ENCODE measurements around the gene MAGEB2. TPM values are rescaled to one million over a fixed set of nuclear protein-coding genes. Genes with fewer than 3 reads are reported as not detected.

Gene MAGEB2
- total RNA-seq, 2 donors from 2014 or later = not detected

DNA sequence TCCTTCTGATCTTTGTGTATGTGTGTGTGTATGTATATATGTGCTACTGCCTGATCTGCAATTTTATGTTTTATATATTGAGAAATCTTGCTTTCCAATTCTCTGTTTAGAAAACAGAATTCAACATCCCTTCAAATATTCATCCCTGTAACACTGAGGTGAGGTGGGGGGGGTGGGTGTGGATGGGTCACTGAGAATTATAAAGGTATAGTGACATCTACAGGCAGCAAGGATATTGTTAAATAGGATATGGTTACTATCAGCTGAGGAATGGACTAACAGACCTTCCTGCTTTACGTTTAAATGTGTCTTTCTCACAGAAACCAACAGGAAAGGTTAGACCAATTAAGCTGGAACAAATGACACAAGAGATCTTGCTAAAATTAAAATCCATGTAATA is 19.0 kb upstream of the MAGEB2 start:
- Histone ChIP-seq H3K36me3 (no peaks in the 10 kb centered on the region), H3K4me3 (no peak overlapping the region), H3K4me1 (ENCODE audit: control insufficient read depth in 1 of 2, low read depth in 2 of 2) (no peaks in the 10 kb centered on the region), H3K9me3 (no peaks in the 10 kb centered on the region), H3K27me3 (replicated peaks; ENCODE audit: insufficient read depth) (no peaks in the 10 kb centered on the region), H3K27ac (no peak overlapping the region)
- DNase-seq (ENCODE audit: low spot score) = no peak
- TF ChIP-seq, protein P1, sequence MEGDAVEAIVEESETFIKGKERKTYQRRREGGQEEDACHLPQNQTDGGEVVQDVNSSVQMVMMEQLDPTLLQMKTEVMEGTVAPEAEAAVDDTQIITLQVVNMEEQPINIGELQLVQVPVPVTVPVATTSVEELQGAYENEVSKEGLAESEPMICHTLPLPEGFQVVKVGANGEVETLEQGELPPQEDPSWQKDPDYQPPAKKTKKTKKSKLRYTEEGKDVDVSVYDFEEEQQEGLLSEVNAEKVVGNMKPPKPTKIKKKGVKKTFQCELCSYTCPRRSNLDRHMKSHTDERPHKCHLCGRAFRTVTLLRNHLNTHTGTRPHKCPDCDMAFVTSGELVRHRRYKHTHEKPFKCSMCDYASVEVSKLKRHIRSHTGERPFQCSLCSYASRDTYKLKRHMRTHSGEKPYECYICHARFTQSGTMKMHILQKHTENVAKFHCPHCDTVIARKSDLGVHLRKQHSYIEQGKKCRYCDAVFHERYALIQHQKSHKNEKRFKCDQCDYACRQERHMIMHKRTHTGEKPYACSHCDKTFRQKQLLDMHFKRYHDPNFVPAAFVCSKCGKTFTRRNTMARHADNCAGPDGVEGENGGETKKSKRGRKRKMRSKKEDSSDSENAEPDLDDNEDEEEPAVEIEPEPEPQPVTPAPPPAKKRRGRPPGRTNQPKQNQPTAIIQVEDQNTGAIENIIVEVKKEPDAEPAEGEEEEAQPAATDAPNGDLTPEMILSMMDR (IDR thresholded peaks at IDR 0.05) = no peak
- no peak for ATAC-seq (ENCODE audit: insufficient number of reproducible peaks, low FRiP score, low read depth)

DNA sequence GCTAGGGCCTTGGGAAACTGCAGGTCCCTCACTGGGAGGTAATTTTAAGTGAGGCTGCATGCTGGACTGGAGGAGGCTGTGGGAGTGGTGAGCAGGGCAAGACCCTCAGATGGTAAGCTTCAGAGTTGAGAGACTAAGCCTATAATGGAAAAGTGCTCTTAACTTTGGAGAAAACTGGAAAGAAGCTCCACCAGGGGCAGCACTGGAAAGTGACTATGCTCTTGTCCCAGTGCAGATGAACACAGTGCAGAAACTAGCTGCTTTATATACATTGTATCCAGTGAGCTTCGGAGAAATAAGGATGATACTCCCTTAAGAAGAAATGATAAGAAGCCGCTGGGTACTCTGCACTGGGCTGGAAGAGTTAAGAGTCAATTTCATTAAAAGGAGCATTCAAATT is 3.2 kb upstream of the MAGEB2 start:
- Histone ChIP-seq H3K9me3 (no peaks in the 10 kb centered on the region), H3K4me1 (ENCODE audit: control insufficient read depth in 1 of 2, low read depth in 2 of 2) (no peaks in the 10 kb centered on the region), H3K27ac (no peak overlapping the region), H3K36me3 (no peaks in the 10 kb centered on the region), H3K4me3 (no peak overlapping the region), H3K27me3 (replicated peaks; ENCODE audit: insufficient read depth) (no peaks in the 10 kb centered on the region)
- DNase-seq (ENCODE audit: low spot score) (no peak), ATAC-seq (ENCODE audit: insufficient number of reproducible peaks, low FRiP score, low read depth) (no peak)
- TF ChIP-seq, protein P1 (IDR thresholded peaks at IDR 0.05) = no peak

DNA sequence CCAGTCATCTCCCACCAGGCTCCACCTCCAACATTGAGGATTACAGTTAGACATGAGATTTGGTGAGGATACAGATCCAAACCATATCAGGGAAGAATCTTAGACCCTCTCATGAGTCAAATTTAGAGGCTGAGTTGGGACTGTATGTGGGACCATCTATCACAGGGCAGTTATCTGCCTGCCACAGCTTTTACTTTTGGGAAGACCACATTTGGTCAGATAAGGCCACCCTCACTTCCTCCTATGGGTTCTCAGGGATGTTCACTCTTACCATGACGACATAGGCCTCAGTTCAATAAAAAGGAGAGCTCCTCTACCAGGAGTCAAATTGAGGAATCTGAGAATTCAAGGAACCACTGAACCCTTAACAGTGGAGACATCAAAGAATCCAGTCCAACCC is 2.1 kb downstream of the MAGEB2 start:
- DNase-seq (ENCODE audit: low spot score) = no peak
- H3K27ac ChIP-seq = no peak overlapping the region
- H3K9me3 ChIP-seq = no peaks in the 10 kb centered on the region
- H3K4me1 ChIP-seq (ENCODE audit: control insufficient read depth in 1 of 2, low read depth in 2 of 2) = no peaks in the 10 kb centered on the region
- no peak overlapping the region for H3K4me3 ChIP-seq
- TF ChIP-seq, protein P1 (IDR thresholded peaks at IDR 0.05) = no peak
- ATAC-seq (ENCODE audit: insufficient number of reproducible peaks, low FRiP score, low read depth) = no peak
- H3K36me3 ChIP-seq = no peaks in the 10 kb centered on the region
- no peaks in the 10 kb centered on the region for H3K27me3 ChIP-seq (replicated peaks; ENCODE audit: insufficient read depth)

DNA sequence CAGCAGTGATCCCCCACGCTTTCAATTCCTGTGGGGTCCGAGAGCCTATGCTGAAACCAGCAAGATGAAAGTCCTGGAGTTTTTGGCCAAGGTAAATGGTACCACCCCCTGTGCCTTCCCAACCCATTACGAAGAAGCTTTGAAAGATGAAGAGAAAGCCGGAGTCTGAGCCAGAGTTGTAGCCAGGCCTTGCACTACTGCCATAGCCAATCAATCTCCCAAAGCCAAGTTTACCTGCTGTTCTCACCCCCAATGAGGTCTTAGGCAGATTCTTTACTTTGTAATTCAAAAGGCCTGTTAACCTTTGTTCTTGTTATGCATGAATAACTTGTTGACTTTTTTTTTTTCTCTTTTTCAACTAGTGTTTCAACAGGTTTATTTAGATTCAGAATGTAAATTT is 4.0 kb downstream of the MAGEB2 start:
- DNase-seq (ENCODE audit: low spot score) = no peak
- Histone ChIP-seq H3K27me3 (replicated peaks; ENCODE audit: insufficient read depth) (no peaks in the 10 kb centered on the region), H3K4me1 (ENCODE audit: control insufficient read depth in 1 of 2, low read depth in 2 of 2) (no peaks in the 10 kb centered on the region), H3K36me3 (no peaks in the 10 kb centered on the region), H3K9me3 (no peaks in the 10 kb centered on the region), H3K4me3 (no peak overlapping the region), H3K27ac (no peak overlapping the region)
- ATAC-seq (ENCODE audit: insufficient number of reproducible peaks, low FRiP score, low read depth) = no peak
- TF ChIP-seq, protein P1 (IDR thresholded peaks at IDR 0.05) = no peak

DNA sequence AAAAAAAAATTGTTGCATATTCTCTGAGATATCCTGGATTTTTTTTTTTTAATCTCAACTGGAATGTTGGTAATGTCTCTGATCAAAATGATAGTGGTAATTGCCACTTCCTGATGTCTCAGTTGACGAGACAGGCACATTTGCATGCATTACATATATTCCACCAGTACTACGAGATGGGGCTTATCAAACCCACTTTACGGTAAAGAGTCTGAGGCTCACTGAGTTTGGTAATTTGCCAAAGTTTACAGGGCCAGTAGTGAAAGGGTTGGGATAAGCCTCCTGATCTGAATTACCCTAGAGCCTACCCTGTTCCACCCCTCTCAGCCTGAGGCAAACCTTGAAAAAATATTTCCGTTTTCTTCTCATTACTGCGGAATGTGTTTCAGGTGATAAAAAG is 5.3 kb downstream of the MAGEB2 start:
- no peaks in the 10 kb centered on the region for H3K36me3 ChIP-seq
- H3K4me3 ChIP-seq = no peak overlapping the region
- H3K4me1 ChIP-seq (ENCODE audit: control insufficient read depth in 1 of 2, low read depth in 2 of 2) = no peaks in the 10 kb centered on the region
- TF ChIP-seq, protein P1 (IDR thresholded peaks at IDR 0.05) = no peak
- no peaks in the 10 kb centered on the region for H3K27me3 ChIP-seq (replicated peaks; ENCODE audit: insufficient read depth)
- H3K9me3 ChIP-seq = no peaks in the 10 kb centered on the region
- H3K27ac ChIP-seq = no peak overlapping the region
- DNase-seq (ENCODE audit: low spot score) = no peak
- ATAC-seq (ENCODE audit: insufficient number of reproducible peaks, low FRiP score, low read depth) = no peak
